Heart left ventricle (tissue), 16 donors: ENCODE data around the gene RND2. TPM values are rescaled to one million over a fixed set of nuclear protein-coding genes. Genes with fewer than 3 reads are reported as not detected.
A peak's percentile ranks its signal among the peaks of the same experiment; 100 is the strongest.

ENCODE experiments used
- ATAC-seq, 4 donors: fragments of 200-7000 bp; cut with Tn5 transposase; one replicate each; pipeline ENCODE4 v1.9.1; 2020 to 2022; ENCODE audit warnings: moderate library complexity in 4 of 4, mild to moderate bottlenecking in 3 of 4, moderate number of reproducible peaks in 1 of 4
- DNase-seq, 5 donors: peaks; one replicate each; pipeline ENCODE4 v3.0.0-alpha.2; 2020
- H3K27ac ChIP-seq, 12 donors: fragments of 200-600 bp; sonication (generic) in 4 of 12; one replicate each; pipeline versions ENCODE4 v1.5.0 to v1.8.0; 2016 to 2022; ENCODE audit warnings: mild to moderate bottlenecking in 2 of 12
- H3K27me3 ChIP-seq, 9 donors: fragments of 200-600 bp; sonication (generic) in 2 of 9; one replicate each; pipeline versions ENCODE4 v1.5.1 to v1.8.0; 2016 to 2022; ENCODE audit warnings: mild to moderate bottlenecking in 3 of 9
- H3K36me3 ChIP-seq, 9 donors: fragments of 200-600 bp; sonication (generic) in 2 of 9; one replicate each; pipeline versions ENCODE4 v1.5.0 to v1.8.0; 2018 to 2022; ENCODE audit warnings: mild to moderate bottlenecking in 2 of 9
- H3K4me1 ChIP-seq, 12 donors: fragments of 200-600 bp; sonication (generic) in 4 of 12; one replicate each; pipeline versions ENCODE4 v1.5.0 to v1.8.0; 2016 to 2022; ENCODE audit warnings: mild to moderate bottlenecking in 3 of 12
- H3K4me3 ChIP-seq, 12 donors: fragments of 200-600 bp; sonication (generic) in 4 of 12; one replicate each; pipeline versions ENCODE4 v1.5.0 to v1.8.0; 2017 to 2022; ENCODE audit warnings: mild to moderate bottlenecking in 9 of 12, moderate library complexity in 4 of 12
- H3K9me3 ChIP-seq, 12 donors: fragments of 200-600 bp; sonication (generic) in 4 of 12; one replicate each; pipeline versions ENCODE4 v1.5.0 to v1.8.0; 2016 to 2022; ENCODE audit warnings: mild to moderate bottlenecking in 1 of 12
- CTCF ChIP-seq, 12 donors: fragments of 200-600 bp; sonication (generic) in 4 of 12; IDR thresholded peaks; one replicate each; pipeline versions ENCODE4 v1.5.0 to v1.8.0; 2018 to 2022; ENCODE audit warnings: antibody characterized with exemption in 12 of 12, mild to moderate bottlenecking in 5 of 12
- POLR2A ChIP-seq, 2 donors: fragments of 450-650 bp; IDR thresholded peaks; one replicate each; pipeline ENCODE4 v1.6.1; 2017; ENCODE audit warnings: antibody characterized with exemption in 2 of 2, mild to moderate bottlenecking in 2 of 2, moderate library complexity in 2 of 2
- WGBS, 4 donors: extraction: QIAGEN DNeasy Blood & Tissue Kit in 2 of 4; methylation state at CpG; one replicate each; pipeline versions ENCODE4 v1.1.5 to v1.1.7; 2013 to 2018; 5-methylcytosine and 5-hydroxymethylcytosine counted together
- intact Hi-C, 10 donors: fragments of 100-400 bp; cut with DNase I; formaldehyde crosslinking; loops; one replicate each; pipeline versions ENCODE4 v1.11.1 to v1.14.2; 2022
- polyA plus RNA-seq, 2 donors: library from polyadenylated mRNA; stranded (reverse); fragments of 200-250 nt; gene quantifications; one replicate each; pipeline ENCODE4 v1.2.3, GENCODE V29; 2013
- total RNA-seq, 9 donors: library from RNA; depleted of rRNA in 2 of 9; stranded (reverse); fragments of >200 nt in 2 of 9; fragmentation: NEBNext Ultra II Directional in 3 of 9; extraction: Animal tissue kit (Norgen Biotek cat#: 25700) in 3 of 9; gene quantifications; one replicate each; pipeline versions ENCODE4 v1.1.0 to v1.2.4, GENCODE V29; 2016 to 2023
- donor health status: ischemic (EF 13 %, LVEDD 7.1; RV severe dilation, severe dysfunction).
- donor health status: healthy with polysubstance abuse.
- donor health status: DM: no; HTN: yes; CAD: no.
- donor health status: DM: no; HTN: no; CAD: no.
- donor health status: ischemic (EF 25% LVEDD 6.9; RV normal size, moderate dysfunction).
- donor health status: ischemic (EF 25% LVEDD 5.7; RV mildly dilated, moderate dysfunction).
- donor health status: healthy.
- donor health status: DM: yes; HTN: yes; CAD: no.
- donor health status: ischemic (EF 35%, LVEDD 5.7; RV mildly dilated, moderate dysfunction).
- donor health status: nonischemic (EF 11% LVEDD 7.7; RV severe dilation, severe dysfunction).
- donor health status: DM: yes; HTN: yes; CAD: no.
- donor health status: PGD.
- donor health status: ischemic (EF 29% LVEDD 5.4; RV normal size, mild dysfunction).
- donor health status: nonischemic (EF 23%, LVEDD 6.1; RV moderate dilation, normal function).

RND2 gene
- total and polyA plus RNA-seq, 11 donors, result 0.10 to 1.6 (median 0.56) TPM

- Histone ChIP-seq H3K36me3 (peaks cover 0 to 71% (median 44%) of the 10 kb centered on the region in 9 donors), H3K9me3 (no peaks in the 10 kb centered on the region), H3K27me3 (no peaks in the 10 kb centered on the region), H3K27ac (peak overlapping the region; percentile 52 to 82 (median 70)), H3K4me1 (peaks cover 6 to 89% (median 75%) of the 10 kb centered on the region in 12 donors), H3K4me3 (no peak overlapping the region)
- no peak for TF ChIP-seq POLR2A (IDR thresholded peaks at IDR 0.05)
- no peak for TF ChIP-seq CTCF (IDR thresholded peaks at IDR 0.05)
- intact Hi-C loops, result loop anchor here in 2 of 10 donors (5.0 to 10.0 kb wide), 2 partner anchors 139 to 152 kb away; no protein-coding TSS in a partner anchor
- WGBS, 4 donors, result 44 to 61% (median 55%) methylated on average over 9 of the region's 9 CpGs
- DNase-seq, result peak; percentile 76 to 91 (median 81)
- ATAC-seq, result peak; percentile 55 to 85 (median 62)
Observed at GRCh38 chr17:43015579-43015978, 9.5 kb upstream of the RND2 start.

- TF ChIP-seq POLR2A (IDR thresholded peaks at IDR 0.05) (no peak), CTCF (IDR thresholded peaks at IDR 0.05) (no peak)
- H3K4me3 ChIP-seq, result peak overlapping the region in 1 of 12 donors; percentile 6
- H3K9me3 ChIP-seq, result no peaks in the 10 kb centered on the region
- DNase-seq (no peak), ATAC-seq (no peak)
- WGBS, 4 donors, result 85 to 93% (median 89%) methylated on average over 6 to 7 of the region's 7 CpGs
- no peaks in the 10 kb centered on the region for H3K27me3 ChIP-seq
- intact Hi-C loops, result loop anchor here in 2 of 10 donors (5.0 to 10.0 kb wide), 2 partner anchors 139 to 151 kb away; no protein-coding TSS in a partner anchor
- H3K27ac ChIP-seq, result peak overlapping the region in 11 of 12 donors; percentile 30 to 82 (median 71)
- H3K4me1 ChIP-seq, result peaks cover 6 to 89% (median 75%) of the 10 kb centered on the region in 12 donors
- H3K36me3 ChIP-seq, result peaks cover 0 to 68% (median 44%) of the 10 kb centered on the region in 9 donors
Observed at GRCh38 chr17:43016216-43016615, 8.8 kb upstream of the RND2 start.

- H3K36me3 ChIP-seq, result peaks cover 0 to 53% (median 32%) of the 10 kb centered on the region in 9 donors
- H3K4me3 ChIP-seq, result no peak overlapping the region
- H3K9me3 ChIP-seq, result no peaks in the 10 kb centered on the region
- 53 to 69% (median 59%) methylated on average over 19 of the region's 19 CpGs for WGBS, 4 donors
- H3K27ac ChIP-seq, result peak overlapping the region in 7 of 12 donors; percentile 3 to 95 (median 91)
- intact Hi-C loops, result loop anchor here in 2 of 10 donors (5.0 to 10.0 kb wide), 2 partner anchors 137 to 149 kb away; no protein-coding TSS in a partner anchor
- DNase-seq (no peak), ATAC-seq (no peak)
- peaks cover 6 to 76% (median 63%) of the 10 kb centered on the region in 12 donors for H3K4me1 ChIP-seq
- TF ChIP-seq CTCF (IDR thresholded peaks at IDR 0.05) (no peak), POLR2A (IDR thresholded peaks at IDR 0.05) (no peak)
- H3K27me3 ChIP-seq, result no peaks in the 10 kb centered on the region
Observed at GRCh38 chr17:43018008-43018853, 6.8 kb upstream of the RND2 start.

GRCh38 chr17:43018932-43019331, 6.1 kb upstream of the RND2 start:
- Histone ChIP-seq H3K4me1 (peaks cover 6 to 69% (median 58%) of the 10 kb centered on the region in 12 donors), H3K27ac (peak overlapping the region in 11 of 12 donors; percentile 13 to 95 (median 90)), H3K27me3 (no peaks in the 10 kb centered on the region), H3K36me3 (peaks cover 0 to 47% (median 30%) of the 10 kb centered on the region in 9 donors), H3K9me3 (no peaks in the 10 kb centered on the region), H3K4me3 (peak overlapping the region in 2 of 12 donors; percentile 83 to 94)
- ATAC-seq (no peak), DNase-seq (no peak)
- intact Hi-C loops, result loop anchor here in 2 of 10 donors (5.0 to 10.0 kb wide), 2 partner anchors 136 to 148 kb away; no protein-coding TSS in a partner anchor
- WGBS, 4 donors, result 38 to 47% (median 42%) methylated on average over 4 of the region's 4 CpGs
- TF ChIP-seq CTCF (IDR thresholded peaks at IDR 0.05), result no peak
- no peak for TF ChIP-seq POLR2A (IDR thresholded peaks at IDR 0.05)
